PFSK-1 (cell line): Measurements from ENCODE around the gene DOCK4.

Experiments
- FOXP2 ChIP-seq: optimal IDR thresholded peaks from 2 replicates; pipeline ENCODE3; 2011; ENCODE audit warnings: borderline replicate concordance, control low read depth, inconsistent platforms; ENCODE audit not compliant: insufficient read depth; ENCODE audit errors: extremely low read length, extremely low read depth
- POLR2AphosphoS5 ChIP-seq: IDR thresholded peaks from 2 replicates; pipeline ENCODE4 v1.6.1; 2012; ENCODE audit warnings: low read depth, mild to moderate bottlenecking, control low read depth, low read length, moderate library complexity
- SIN3A ChIP-seq: IDR thresholded peaks from 2 replicates; pipeline ENCODE4 v1.6.1; 2012; ENCODE audit warnings: mild to moderate bottlenecking, low read length, moderate library complexity, borderline replicate concordance; ENCODE audit not compliant: insufficient read depth
- TAF1 ChIP-seq: IDR thresholded peaks from 2 replicates; pipeline ENCODE4 v1.6.1; 2012; ENCODE audit warnings: low read length, control low read depth, borderline replicate concordance; ENCODE audit not compliant: insufficient read depth
- TF ChIP-seq, protein P1 (sequence below), 2 experiments: IDR thresholded peaks; 2 replicates each; pipeline versions ENCODE4 v1.6.1 to v1.8.0; 2011 to 2012; ENCODE audit warnings: low read depth in 2 of 2, low read length in 2 of 2, control low read depth in 1 of 2, inconsistent platforms in 1 of 2, mild to moderate bottlenecking in 1 of 2, moderate library complexity in 1 of 2; ENCODE audit not compliant: insufficient read depth in 1 of 2

DNA sequence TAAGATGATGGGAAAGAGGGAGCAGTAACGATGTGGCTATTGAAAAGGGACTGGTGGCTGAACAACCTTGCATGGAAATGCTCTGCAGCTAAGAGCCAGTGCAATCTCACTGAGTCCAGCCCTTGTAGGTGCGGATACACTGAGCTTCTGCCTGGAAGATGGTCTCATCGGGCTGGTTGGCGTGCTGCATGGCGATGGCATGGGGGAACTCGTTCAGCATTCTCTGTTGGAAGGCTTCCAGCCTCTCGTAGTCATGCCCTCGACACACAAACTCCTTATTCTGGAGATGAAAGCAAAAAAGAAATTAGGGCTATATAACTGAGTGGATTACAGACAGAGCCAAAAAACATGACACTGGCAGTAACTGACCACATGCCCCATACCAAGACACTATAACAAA, 446.2 kb downstream of the DOCK4 start:
- TF ChIP-seq POLR2AphosphoS5 = no peak
- TF ChIP-seq, protein P1, sequence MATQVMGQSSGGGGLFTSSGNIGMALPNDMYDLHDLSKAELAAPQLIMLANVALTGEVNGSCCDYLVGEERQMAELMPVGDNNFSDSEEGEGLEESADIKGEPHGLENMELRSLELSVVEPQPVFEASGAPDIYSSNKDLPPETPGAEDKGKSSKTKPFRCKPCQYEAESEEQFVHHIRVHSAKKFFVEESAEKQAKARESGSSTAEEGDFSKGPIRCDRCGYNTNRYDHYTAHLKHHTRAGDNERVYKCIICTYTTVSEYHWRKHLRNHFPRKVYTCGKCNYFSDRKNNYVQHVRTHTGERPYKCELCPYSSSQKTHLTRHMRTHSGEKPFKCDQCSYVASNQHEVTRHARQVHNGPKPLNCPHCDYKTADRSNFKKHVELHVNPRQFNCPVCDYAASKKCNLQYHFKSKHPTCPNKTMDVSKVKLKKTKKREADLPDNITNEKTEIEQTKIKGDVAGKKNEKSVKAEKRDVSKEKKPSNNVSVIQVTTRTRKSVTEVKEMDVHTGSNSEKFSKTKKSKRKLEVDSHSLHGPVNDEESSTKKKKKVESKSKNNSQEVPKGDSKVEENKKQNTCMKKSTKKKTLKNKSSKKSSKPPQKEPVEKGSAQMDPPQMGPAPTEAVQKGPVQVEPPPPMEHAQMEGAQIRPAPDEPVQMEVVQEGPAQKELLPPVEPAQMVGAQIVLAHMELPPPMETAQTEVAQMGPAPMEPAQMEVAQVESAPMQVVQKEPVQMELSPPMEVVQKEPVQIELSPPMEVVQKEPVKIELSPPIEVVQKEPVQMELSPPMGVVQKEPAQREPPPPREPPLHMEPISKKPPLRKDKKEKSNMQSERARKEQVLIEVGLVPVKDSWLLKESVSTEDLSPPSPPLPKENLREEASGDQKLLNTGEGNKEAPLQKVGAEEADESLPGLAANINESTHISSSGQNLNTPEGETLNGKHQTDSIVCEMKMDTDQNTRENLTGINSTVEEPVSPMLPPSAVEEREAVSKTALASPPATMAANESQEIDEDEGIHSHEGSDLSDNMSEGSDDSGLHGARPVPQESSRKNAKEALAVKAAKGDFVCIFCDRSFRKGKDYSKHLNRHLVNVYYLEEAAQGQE (IDR thresholded peaks at IDR 0.05; ENCODE audit: insufficient read depth in 1 of 2, low read depth in 2 of 2, low read length in 2 of 2) = no peak
- TF ChIP-seq TAF1 = no peak
- TF ChIP-seq SIN3A = no peak
- TF ChIP-seq FOXP2 = no peak
